GM11168 (cell line): Measurements from ENCODE around the gene BGN.

Experiments used
- in situ Hi-C: fragments of 300-500 bp; cut with MboI; formaldehyde crosslinking; loops from one replicate; pipeline ENCODE4 v1.12.0; 2022; ENCODE audit warnings: low sequenced_read_pairs; ENCODE audit not compliant: unreplicated experiment

BGN gene

GRCh38 chrX:153478746-153479145, 16.0 kb upstream of the BGN start:
- in situ Hi-C loops: no loop called here

GRCh38 chrX:153481043-153481442, 13.7 kb upstream of the BGN start:
- in situ Hi-C loops: no loop called here

- in situ Hi-C loops: no loop called here
These were observed 12.3 kb upstream of the BGN start for GRCh38 chrX:153482376-153483015.

DNA sequence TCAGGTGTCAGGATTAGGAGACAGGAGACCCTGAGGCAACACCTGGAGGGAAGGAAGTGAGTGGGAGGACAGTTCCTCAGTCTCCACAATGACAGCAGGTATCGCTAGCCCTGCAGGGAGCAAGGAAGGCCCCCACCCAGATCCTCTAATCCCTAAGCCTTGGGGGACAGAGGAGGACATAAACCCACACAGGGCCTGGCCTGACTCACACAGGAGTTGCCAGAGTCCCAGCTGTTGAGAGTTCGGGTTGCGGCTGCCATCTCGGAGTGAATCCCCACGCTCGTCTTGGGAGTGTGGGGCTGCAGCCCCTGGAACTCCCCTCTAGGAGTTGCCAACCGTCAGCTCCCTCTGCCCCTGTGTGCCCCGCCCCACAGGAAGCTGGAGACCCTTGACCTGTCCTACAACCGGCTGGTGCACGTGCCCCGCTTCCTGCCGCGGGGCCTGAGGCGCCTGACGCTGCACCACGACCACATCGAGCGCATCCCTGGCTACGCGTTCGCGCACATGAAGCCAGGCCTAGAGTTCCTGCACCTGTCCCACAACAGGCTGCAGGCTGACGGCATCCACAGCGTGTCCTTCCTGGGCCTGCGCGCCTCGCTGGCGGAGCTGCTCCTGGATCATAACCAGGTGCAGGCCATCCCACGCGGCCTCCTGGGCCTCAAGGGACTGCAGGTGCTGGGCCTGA, 9.2 kb upstream of the BGN start:
- in situ Hi-C loops: no loop called here

DNA sequence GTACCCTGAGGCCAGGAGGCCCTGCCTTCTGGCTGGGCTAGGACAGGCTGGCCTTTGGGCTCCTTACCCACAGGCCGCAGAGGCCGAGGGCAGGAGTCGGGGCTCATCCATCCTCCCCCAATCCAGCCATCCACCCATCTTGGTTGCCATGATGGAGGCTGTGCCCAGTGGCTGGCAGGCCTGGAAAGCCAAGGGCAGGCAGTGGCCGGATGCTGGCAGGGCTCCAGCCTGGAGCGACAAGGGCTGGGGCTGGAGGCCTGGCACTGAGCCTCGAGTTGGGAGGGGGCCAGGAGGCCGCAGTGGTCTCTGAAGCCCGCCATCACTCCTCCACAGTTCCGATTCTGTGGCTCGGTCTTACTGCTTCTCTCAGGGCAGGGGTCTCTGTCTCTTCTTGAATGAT, 8.6 kb upstream of the BGN start:
- in situ Hi-C loops: no loop called here

GRCh38 chrX:153487590-153488071, 7.1 kb upstream of the BGN start:
- in situ Hi-C loops: no loop called here

DNA sequence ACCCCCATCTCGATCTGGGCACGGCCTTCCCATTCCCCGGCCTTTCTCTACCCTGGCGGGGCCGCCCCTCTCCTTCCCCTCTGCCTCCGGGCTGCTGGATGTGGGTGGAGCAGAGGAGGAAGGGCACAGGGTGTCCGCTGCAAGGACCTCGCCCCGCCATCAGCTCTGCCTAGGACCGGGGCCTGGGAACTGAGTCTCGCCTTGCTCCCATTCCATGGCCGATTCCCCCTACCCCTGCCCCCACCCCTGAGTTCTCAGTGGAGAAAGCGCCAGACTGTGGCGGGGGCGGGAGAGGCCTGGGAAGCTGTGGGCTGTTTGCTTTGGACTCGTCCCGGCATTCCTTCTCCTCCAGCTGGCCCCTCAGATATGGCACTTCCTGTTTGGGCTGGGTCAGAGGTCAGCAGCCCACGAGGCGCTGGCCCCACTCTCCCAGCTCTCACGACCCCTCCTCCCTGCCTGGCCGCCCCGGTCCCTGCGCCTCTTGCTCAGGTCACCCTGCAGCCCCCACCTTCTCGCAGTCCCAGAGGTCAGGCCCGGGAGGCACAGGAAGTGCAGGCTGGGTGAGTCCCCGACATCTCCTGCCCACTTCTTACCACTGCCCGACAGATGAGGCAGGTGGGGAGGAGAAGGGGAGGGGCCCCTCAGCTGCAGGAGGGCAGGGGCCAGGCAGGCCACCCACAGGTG, 6.4 kb upstream of the BGN start:
- in situ Hi-C loops: no loop called here

- in situ Hi-C loops: no loop called here
These were observed 4.4 kb upstream of the BGN start for GRCh38 chrX:153490217-153490930.

GRCh38 chrX:153491351-153491914, 3.3 kb upstream of the BGN start:
- in situ Hi-C loops: no loop called here

DNA sequence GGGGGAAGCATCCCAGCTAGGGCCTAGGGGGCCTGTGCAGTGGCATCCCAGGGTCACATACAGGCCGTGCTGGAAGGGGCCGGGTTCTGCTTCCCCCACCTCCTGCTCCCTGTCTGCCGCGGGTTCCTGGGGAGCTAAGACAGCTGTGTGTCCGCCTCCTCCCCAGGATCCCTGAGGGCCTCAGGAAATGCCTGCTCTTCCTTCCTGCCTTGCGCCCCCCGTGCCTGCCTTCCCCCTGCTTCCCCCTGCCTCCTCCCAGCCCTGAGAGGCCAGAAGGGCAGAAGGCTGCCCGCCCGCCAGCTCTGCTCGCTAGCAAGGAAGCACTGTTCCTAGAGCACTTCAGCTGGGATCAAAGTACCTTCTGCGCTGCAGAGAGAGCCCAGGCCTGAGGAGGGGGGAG, 2.9 kb upstream of the BGN start:
- in situ Hi-C loops: no loop called here

DNA sequence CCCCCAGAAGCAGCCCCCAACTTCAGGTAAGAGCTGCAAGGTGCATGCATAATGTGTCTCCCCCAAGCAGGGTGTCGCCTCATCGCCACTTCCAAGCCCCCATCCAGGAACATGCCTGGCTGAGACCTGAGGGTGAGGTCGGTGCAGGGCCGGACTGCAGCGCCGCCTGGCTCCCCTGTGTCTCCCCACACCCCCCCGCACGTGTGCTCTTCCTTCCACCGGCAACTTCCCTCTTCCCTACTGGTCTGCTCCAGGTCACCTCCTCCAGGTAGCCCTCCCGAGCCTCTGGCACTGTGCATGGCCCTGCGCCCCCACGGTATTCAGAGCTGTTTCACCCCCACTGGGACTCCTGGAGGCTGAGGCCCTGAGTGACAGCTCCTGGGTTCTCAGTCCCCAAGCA, 2.2 kb upstream of the BGN start:
- in situ Hi-C loops: no loop called here

DNA sequence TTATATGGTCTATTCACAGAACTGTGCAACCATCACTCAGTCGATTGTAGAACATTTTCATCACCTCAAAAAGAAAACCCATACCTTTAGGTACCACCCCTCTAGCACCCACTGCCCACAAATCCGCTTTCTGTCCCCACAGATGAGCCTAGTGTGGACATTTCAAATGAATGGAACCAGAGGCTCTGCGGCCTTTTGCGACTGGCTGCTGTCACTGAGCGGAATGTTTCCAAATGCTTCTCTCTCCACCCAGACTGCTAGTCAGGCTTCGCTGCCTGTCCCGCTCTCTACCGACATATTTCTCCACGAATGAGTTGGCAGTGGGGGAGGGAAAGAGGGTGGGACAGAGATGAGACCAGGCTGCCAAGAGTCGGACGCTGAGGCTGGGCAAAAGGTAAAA, 1.7 kb upstream of the BGN start:
- in situ Hi-C loops: no loop called here

- in situ Hi-C loops: no loop called here
These were observed 719 bp upstream of the BGN start for GRCh38 chrX:153494061-153494460.

DNA sequence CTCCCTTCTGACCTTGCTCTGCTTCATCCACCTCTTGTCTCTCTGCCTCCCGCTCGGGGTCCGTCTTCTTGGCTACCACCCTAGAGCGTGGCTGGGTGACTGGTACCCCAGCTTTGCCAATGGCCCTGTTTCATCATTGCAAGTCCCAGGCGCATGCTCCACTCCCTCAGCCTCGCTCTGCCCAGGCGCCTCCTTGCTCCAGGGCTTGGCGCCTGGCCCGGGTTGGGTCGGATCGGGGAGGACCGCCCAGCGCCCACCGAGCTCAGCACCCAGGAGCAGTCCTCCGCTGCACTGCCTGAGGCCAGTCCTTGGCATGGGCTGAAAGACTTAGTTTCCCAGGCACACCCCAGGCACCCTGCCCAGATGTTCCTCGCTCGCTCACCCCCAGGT, 577 bp downstream of the BGN start:
- in situ Hi-C loops: no loop called here

GRCh38 chrX:153495903-153496589, 1.3 kb downstream of the BGN start:
- in situ Hi-C loops: no loop called here

- in situ Hi-C loops: no loop called here
These were observed 1.8 kb downstream of the BGN start for GRCh38 chrX:153496590-153496959.

DNA sequence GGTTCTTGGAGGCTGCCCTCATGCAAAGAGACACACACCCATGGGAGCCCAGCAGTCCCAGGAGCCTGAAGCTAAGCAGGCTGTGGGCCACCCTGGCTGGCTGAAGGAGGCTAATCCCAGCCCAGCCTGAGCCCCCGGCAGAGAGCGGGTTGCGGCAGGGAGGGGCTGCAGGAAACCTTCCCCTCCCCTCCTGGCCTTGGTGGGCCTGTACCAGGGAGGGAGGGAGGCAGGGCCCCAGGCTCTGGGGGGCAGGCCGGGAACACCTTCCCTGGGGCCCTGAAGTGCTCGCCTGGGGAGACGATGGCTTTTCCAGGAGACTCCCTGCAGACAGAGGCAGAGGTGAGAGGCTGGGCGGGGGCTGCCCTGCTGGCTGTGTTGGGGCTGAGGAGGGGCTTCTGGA, 3.7 kb downstream of the BGN start:
- in situ Hi-C loops: no loop called here

DNA sequence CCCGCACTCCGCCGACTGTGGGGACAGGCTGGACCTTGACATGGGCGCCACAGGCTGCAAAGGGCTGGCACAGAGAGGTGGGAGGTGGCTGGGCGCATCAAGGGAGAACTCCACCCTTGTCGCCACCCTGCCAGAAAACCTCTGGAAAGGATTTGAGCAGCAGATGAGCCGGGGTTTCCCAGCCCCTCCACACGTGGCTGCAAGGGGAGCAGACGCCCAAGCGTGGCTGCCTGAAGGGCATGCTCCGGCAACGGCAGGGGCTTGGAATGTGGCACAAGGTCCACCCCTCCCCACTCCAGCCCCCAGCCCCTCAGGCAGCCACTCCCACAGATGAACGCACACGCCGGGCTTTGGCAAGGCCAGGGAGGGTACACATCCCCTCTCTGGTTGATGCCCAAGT, 4.6 kb downstream of the BGN start:
- in situ Hi-C loops: no loop called here

- in situ Hi-C loops: no loop called here
These were observed 5.1 kb downstream of the BGN start for GRCh38 chrX:153499876-153500275.

DNA sequence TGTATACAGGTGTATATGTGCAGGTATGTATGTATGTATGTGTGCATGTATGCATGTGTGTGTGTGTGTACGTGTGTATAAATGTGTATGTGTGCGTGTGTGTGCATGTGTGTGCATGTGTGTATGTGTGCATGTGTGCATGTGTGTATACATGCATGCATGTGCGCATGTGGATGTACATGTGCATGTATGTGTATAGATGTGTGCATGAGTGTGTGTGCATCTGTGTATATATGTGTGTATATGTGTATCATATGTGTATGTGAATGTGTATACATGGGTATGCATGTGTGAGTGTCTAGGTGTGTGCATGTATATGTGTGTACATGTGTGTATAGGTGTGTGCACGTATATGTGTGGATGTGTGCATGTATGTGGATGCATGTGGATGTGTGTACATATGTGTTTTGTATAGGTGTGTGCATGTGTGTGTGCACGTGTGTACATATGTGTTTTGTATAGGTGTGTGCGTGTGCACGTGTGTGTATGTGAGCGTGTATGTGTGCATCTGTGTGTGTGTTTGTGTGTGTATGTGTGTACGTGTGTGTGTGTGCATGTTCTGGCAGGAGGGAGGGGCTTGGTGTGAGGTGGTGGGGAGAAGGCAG, 6.0 kb downstream of the BGN start:
- in situ Hi-C loops: no loop called here
